ENCODE data around the gene CACNA2D3. TPM values are rescaled to one million over a fixed set of nuclear protein-coding genes. Genes with fewer than 3 reads are reported as not detected.

CACNA2D3 gene
- total and polyA plus RNA-seq, 7 donors = 2.7 to 13.5 (median 9.0) TPM

GRCh38 chr3:54731732-54732445, 609.5 kb downstream of the CACNA2D3 start:
- H3K27ac ChIP-seq = no peak overlapping the region
- TF ChIP-seq CTCF (IDR thresholded peaks at IDR 0.05) = no peak
- ATAC-seq (no peak), DNase-seq (no peak)
- WGBS, 3 donors = 80 to 82% (median 81%) methylated on average over 10 of the region's 10 CpGs
- no peaks in the 10 kb centered on the region for H3K4me1 ChIP-seq
- intact Hi-C loops (cut with DNase I) = no loop called here
- no peaks in the 10 kb centered on the region for H3K36me3 ChIP-seq (ENCODE audit: insufficient read depth in 1 of 2, low read depth in 1 of 2)
- H3K4me3 ChIP-seq = no peak overlapping the region
- no peaks in the 10 kb centered on the region for H3K27me3 ChIP-seq (ENCODE audit: insufficient read depth in 3 of 3, low read length in 2 of 3)
- H3K9me3 ChIP-seq = peaks cover 11% of the 10 kb centered on the region

- Histone ChIP-seq H3K27ac (no peak overlapping the region), H3K36me3 (ENCODE audit: insufficient read depth in 1 of 2, low read depth in 1 of 2) (no peaks in the 10 kb centered on the region), H3K4me3 (no peak overlapping the region), H3K4me1 (no peaks in the 10 kb centered on the region), H3K27me3 (ENCODE audit: insufficient read depth in 3 of 3, low read length in 2 of 3) (no peaks in the 10 kb centered on the region), H3K9me3 (peaks cover 5% of the 10 kb centered on the region)
- 54 to 68% (median 62%) methylated on average over 11 of the region's 11 CpGs for WGBS, 3 donors
- TF ChIP-seq CTCF (IDR thresholded peaks at IDR 0.05) = no peak
- no peak for ATAC-seq
- intact Hi-C loops (cut with DNase I) = no loop called here
- DNase-seq = no peak
Measured at GRCh38 chr3:54733106-54734006, 611.0 kb downstream of the CACNA2D3 start.

GRCh38 chr3:54736459-54736858, 614.1 kb downstream of the CACNA2D3 start:
- no peak for TF ChIP-seq CTCF (IDR thresholded peaks at IDR 0.05)
- DNase-seq (no peak), ATAC-seq (no peak)
- 46 to 71% (median 65%) methylated on average over 1 of the region's 1 CpG for WGBS, 3 donors
- H3K27ac ChIP-seq = no peak overlapping the region
- H3K4me3 ChIP-seq = no peak overlapping the region
- no peaks in the 10 kb centered on the region for H3K36me3 ChIP-seq (ENCODE audit: insufficient read depth in 1 of 2, low read depth in 1 of 2)
- intact Hi-C loops (cut with DNase I) = no loop called here
- H3K4me1 ChIP-seq = no peaks in the 10 kb centered on the region
- no peaks in the 10 kb centered on the region for H3K27me3 ChIP-seq (ENCODE audit: insufficient read depth in 3 of 3, low read length in 2 of 3)
- no peaks in the 10 kb centered on the region for H3K9me3 ChIP-seq

GRCh38 chr3:54743755-54744154, 621.4 kb downstream of the CACNA2D3 start:
- no peaks in the 10 kb centered on the region for H3K27me3 ChIP-seq (ENCODE audit: insufficient read depth in 3 of 3, low read length in 2 of 3)
- no peaks in the 10 kb centered on the region for H3K9me3 ChIP-seq
- no peak overlapping the region for H3K4me3 ChIP-seq
- DNase-seq = no peak
- H3K36me3 ChIP-seq (ENCODE audit: insufficient read depth in 1 of 2, low read depth in 1 of 2) = no peaks in the 10 kb centered on the region
- H3K4me1 ChIP-seq = no peaks in the 10 kb centered on the region
- TF ChIP-seq CTCF (IDR thresholded peaks at IDR 0.05) = no peak
- 80 to 89% (median 81%) methylated on average over 1 of the region's 1 CpG for WGBS, 3 donors
- no peak for ATAC-seq
- H3K27ac ChIP-seq = no peak overlapping the region
- intact Hi-C loops (cut with DNase I) = no loop called here

All from psoas muscle (tissue), 8 donors.